ENCODE measurements around the gene PLA2G4A.

The PLA2G4A gene

DNA sequence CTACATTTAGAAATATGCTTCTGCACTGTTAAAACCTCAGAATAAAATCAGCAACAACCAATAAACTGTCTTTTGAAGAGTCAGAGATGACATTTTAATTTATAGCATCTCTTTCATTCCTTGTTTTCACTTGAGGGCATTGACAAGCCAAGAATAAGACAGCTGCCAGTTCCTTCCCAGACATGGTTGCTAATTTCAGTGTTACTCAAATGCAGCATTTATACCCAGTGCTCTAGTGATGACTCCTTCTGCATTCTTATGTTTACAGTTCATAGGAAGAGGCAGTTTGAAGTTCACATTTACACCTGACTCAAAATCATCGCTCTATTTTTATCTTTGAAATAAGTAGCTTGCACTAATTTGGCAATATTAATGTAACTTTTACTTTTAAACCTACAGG, 44.9 kb downstream of the PLA2G4A start:
- Mint-ChIP-seq H3K4me1 (ENCODE audit: low read depth) (no peaks in the 10 kb centered on the region), H3K9me3 (no peaks in the 10 kb centered on the region), H3K4me3 (no peak overlapping the region), H3K27ac (no peak overlapping the region), H3K36me3 (ENCODE audit: low read depth) (no peaks in the 10 kb centered on the region), H3K27me3 (ENCODE audit: low read depth) (peaks cover 3% of the 10 kb centered on the region)

DNA sequence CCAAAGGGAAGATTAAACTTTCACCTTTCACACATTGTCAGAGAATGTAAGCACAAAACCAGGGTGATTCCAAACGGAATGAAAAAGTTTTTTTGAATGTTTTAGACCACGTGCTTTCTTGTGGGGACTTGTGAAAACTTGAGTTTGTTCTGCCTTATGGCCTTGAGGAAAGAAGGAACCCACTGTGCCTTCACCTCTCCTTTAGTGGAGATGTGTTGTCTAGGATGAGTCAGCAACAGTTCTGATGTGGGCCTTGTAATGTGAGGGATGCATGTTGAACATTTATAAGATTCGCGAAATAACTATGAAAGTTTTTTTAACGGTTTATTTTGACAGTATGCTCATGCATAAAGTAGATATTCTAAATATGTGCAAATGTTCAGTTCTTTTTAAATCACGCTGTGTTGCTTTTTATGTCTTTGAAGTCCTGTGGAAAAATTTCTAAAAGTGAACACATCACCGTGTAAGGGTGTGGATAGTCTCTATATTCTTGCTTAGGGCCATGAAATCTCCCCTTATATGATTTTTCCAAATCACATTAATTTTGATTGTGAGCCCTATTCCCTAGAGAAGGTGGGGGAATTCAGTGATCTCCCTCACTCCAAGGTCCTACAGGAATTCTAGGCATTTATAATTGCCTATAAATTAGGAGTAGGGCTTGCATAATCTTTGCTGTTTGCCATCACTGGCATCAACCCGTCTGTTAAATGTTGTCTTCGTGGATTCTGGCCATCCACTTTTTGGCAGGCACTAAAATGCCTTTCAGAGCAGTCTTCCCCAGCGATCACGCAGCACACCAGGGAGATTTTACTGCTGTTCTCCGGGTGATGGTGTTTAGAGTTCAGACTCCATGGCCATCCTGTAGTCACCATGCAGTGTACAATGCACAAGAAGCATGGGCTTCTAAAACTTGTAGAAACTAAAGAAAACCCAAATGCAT, 47.4 kb downstream of the PLA2G4A start:
- no peaks in the 10 kb centered on the region for H3K9me3 Mint-ChIP-seq
- H3K36me3 Mint-ChIP-seq (ENCODE audit: low read depth) = no peaks in the 10 kb centered on the region
- no peaks in the 10 kb centered on the region for H3K4me1 Mint-ChIP-seq (ENCODE audit: low read depth)
- H3K4me3 Mint-ChIP-seq = no peak overlapping the region
- no peak overlapping the region for H3K27ac Mint-ChIP-seq
- peaks cover 3% of the 10 kb centered on the region for H3K27me3 Mint-ChIP-seq (ENCODE audit: low read depth)

DNA sequence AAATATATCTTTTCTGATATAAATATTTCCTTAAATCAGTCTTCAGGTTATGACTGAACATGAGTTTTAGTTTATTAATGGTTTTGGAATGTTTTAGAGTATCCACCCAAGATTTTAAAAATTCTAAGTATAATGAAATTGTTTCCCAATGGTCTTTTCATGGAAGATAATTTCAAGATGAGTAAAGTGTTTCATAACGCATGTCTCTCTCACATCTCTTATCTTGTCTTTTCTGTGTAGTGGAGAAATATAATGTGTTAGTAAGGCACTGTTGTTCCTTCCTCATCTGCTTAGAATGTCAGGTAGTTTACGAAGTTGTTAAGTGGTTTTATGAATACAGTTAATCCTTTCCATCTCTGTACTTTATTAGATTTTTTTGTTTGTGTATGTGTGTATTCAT, 49.6 kb downstream of the PLA2G4A start:
- no peaks in the 10 kb centered on the region for H3K36me3 Mint-ChIP-seq (ENCODE audit: low read depth)
- no peaks in the 10 kb centered on the region for H3K4me1 Mint-ChIP-seq (ENCODE audit: low read depth)
- H3K4me3 Mint-ChIP-seq = no peak overlapping the region
- H3K27ac Mint-ChIP-seq = no peak overlapping the region
- H3K27me3 Mint-ChIP-seq (ENCODE audit: low read depth) = no peaks in the 10 kb centered on the region
- H3K9me3 Mint-ChIP-seq = no peaks in the 10 kb centered on the region

DNA sequence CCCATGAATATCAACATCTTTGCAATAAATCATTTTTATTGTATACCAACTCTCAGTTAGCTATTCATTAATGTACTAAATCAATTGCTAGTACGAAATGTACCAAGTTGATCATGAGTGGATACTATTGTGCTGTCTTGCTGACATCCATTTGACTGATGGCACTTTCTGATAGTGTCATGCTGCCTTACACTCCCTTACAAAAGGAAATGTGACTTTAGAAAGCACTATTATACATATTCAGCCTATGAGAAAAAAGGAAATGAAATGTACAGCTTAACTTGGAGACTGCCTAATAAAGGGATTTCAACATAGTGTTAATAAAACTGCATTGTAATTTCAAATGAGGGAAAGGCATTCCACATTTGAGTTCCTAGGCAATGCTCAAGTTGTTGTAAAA, 52.2 kb downstream of the PLA2G4A start:
- Mint-ChIP-seq H3K9me3 (no peaks in the 10 kb centered on the region), H3K36me3 (ENCODE audit: low read depth) (no peaks in the 10 kb centered on the region), H3K27me3 (ENCODE audit: low read depth) (no peaks in the 10 kb centered on the region), H3K4me3 (no peak overlapping the region), H3K4me1 (ENCODE audit: low read depth) (no peaks in the 10 kb centered on the region), H3K27ac (no peak overlapping the region)

DNA sequence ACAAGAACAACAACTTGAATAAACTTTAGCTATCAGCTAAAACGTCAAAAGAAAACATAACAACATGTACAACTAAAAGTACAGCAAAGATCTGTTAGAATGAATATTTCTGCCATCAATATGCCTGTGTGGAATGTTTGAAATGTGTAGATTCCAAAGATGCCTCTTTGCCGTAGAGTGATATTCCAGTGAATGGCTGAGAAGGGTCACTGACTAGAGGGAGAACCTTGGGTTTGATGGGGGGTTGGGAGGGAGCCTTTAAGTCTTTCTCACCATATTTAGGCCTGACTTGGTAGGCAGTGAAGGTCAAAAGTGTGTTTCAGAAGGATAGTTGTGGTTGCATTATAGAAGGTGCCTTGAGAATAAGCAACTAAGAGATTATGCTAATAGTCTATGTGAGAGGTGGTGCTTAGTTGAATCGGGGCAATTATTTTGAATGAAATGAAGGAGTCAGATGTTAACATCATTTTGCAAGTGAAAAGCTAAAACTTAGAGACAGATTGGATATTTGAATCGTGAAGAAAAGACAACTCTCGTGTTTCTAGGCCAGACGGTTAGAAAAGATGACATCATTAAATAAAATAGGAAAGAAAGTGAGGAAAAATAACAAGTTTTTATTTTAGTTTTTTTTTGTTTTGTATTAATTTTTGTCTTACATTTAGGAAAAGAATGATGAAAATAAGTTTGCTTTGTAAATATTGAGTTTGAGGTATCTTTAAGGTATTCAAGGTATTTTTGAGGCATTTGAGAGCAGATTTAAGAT, 53.8 kb downstream of the PLA2G4A start:
- Mint-ChIP-seq H3K27me3 (ENCODE audit: low read depth) (no peaks in the 10 kb centered on the region), H3K9me3 (no peaks in the 10 kb centered on the region), H3K27ac (no peak overlapping the region), H3K4me3 (no peak overlapping the region), H3K4me1 (ENCODE audit: low read depth) (no peaks in the 10 kb centered on the region), H3K36me3 (ENCODE audit: low read depth) (no peaks in the 10 kb centered on the region)

DNA sequence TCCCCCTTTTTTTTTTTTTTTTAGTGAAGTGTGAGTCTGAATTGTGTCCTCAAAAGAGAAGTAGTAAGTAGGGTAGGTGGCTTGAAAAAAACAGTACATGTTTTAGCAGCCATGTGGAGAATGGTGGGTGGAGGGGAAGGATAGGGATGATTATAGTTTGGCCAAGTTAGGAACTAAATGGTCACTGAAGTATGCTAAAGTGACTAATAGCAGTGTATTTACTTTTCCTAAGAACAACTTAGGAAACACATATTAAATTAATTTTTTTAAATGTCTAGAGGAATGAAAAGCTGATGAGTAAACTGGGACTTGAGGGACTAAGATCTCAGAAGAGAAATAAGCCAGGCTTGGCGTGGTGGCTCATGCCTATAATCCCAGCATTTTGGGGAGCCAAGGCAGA, 55.5 kb downstream of the PLA2G4A start:
- no peaks in the 10 kb centered on the region for H3K4me1 Mint-ChIP-seq (ENCODE audit: low read depth)
- H3K36me3 Mint-ChIP-seq (ENCODE audit: low read depth) = no peaks in the 10 kb centered on the region
- H3K9me3 Mint-ChIP-seq = no peaks in the 10 kb centered on the region

DNA sequence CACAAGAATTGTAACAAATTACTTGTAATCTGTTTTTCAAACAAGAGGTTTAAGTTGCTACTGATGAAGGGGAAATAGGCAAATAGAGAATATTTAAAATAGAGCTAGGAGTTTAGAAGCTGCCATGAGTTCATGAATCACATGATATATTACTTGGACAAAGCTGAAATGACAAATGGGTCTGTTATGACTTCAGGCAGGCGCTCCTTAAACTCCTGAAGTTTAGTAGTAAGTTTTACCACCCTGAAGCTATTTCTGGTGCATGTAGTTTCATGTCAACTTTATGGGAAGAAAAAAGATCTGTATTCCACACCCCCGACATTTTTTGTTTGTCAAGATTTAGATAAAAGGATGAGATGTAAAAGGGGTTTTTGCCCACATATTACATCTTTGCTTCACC, 58.5 kb downstream of the PLA2G4A start:
- Mint-ChIP-seq H3K36me3 (ENCODE audit: low read depth) (no peaks in the 10 kb centered on the region), H3K27me3 (ENCODE audit: low read depth) (no peaks in the 10 kb centered on the region), H3K27ac (no peak overlapping the region), H3K9me3 (no peaks in the 10 kb centered on the region), H3K4me1 (ENCODE audit: low read depth) (no peaks in the 10 kb centered on the region), H3K4me3 (no peak overlapping the region)

More for the DNA sequence above, 55.5 kb downstream of the PLA2G4A start:
- Mint-ChIP-seq H3K4me3 (no peak overlapping the region), H3K27me3 (ENCODE audit: low read depth) (no peaks in the 10 kb centered on the region), H3K27ac (no peak overlapping the region)

DNA sequence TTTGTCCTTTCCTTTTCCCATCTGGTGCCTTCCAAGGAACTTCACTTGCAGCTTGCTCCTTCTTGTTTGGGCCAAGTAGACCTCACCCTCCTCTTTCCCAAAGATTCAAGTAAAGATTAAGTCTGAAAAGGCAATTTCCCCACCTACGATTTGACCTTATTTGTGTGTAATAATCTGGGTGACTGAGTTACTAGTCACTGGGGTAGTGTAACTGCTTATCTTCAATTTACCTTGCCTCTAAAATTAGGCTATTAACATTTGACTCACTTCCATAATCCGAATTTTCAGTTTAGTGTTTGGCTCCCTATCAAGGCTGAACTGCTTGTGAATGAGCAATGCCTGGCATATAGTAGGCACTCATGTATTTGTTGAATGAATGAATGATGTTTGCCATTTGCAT, 59.6 kb downstream of the PLA2G4A start:
- Mint-ChIP-seq H3K36me3 (ENCODE audit: low read depth) (no peaks in the 10 kb centered on the region), H3K27ac (no peak overlapping the region), H3K27me3 (ENCODE audit: low read depth) (no peaks in the 10 kb centered on the region), H3K4me1 (ENCODE audit: low read depth) (no peaks in the 10 kb centered on the region), H3K9me3 (no peaks in the 10 kb centered on the region), H3K4me3 (no peak overlapping the region)

DNA sequence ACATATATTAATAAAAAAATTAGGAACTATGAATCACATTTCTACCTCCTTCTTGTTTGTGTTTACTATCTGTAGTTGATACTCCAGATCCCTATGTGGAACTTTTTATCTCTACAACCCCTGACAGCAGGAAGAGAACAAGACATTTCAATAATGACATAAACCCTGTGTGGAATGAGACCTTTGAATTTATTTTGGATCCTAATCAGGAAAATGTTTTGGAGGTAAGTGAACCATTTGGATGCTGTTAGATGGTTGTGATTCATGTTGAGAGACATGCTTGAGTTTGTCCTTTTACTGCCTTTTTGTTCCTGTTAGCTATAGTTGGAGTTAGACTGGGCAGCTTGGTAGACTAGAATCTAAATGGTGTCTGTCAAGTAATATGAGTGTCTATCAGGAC, 64.2 kb downstream of the PLA2G4A start:
- H3K4me1 Mint-ChIP-seq (ENCODE audit: low read depth) = no peaks in the 10 kb centered on the region
- no peaks in the 10 kb centered on the region for H3K9me3 Mint-ChIP-seq
- no peak overlapping the region for H3K4me3 Mint-ChIP-seq
- no peaks in the 10 kb centered on the region for H3K36me3 Mint-ChIP-seq (ENCODE audit: low read depth)
- no peaks in the 10 kb centered on the region for H3K27me3 Mint-ChIP-seq (ENCODE audit: low read depth)
- H3K27ac Mint-ChIP-seq = no peak overlapping the region

DNA sequence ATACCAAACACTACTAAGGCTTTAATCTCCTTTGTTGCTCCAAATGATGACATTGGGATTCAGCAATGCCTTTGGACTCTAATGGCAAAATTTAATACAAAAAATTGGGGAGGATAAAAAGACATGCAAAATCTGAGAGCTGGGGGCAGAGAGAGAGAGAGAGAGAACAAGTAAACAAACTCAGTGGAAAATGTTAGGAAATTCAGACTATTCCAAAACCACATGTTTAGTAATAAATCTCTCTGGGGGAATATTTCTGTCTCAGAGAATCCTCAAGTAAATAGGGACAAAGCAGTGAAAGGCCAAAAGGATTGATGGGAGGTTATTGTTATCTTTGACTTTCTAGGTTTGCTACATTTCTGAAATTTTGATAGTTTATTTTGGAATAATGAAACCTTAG, 65.7 kb downstream of the PLA2G4A start:
- Mint-ChIP-seq H3K27me3 (ENCODE audit: low read depth) (no peaks in the 10 kb centered on the region), H3K4me3 (no peak overlapping the region), H3K4me1 (ENCODE audit: low read depth) (no peaks in the 10 kb centered on the region)

DNA sequence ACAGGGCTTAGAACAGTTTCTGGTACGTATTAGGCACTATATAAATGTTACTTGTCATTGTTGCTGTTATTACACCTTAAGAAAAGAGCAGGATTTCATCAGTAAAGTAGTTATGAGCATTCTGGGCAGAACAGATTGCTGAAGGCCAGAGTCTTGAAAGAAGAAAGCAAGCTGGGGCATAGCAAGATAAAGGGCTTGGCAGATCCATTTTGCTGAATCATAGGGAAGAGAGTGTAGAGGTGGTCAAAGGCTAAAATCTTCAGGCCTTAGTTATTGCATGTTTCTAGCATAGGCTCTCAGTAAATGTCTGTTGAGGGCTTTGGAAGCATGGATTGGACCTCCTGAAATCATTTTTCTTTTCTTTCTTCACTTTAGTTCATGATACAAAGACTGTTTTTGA, 67.5 kb downstream of the PLA2G4A start:
- no peaks in the 10 kb centered on the region for H3K27me3 Mint-ChIP-seq (ENCODE audit: low read depth)
- H3K4me3 Mint-ChIP-seq = no peak overlapping the region
- H3K9me3 Mint-ChIP-seq = no peaks in the 10 kb centered on the region
- no peaks in the 10 kb centered on the region for H3K36me3 Mint-ChIP-seq (ENCODE audit: low read depth)
- no peak overlapping the region for H3K27ac Mint-ChIP-seq
- no peaks in the 10 kb centered on the region for H3K4me1 Mint-ChIP-seq (ENCODE audit: low read depth)

More for the DNA sequence above, 65.7 kb downstream of the PLA2G4A start:
- Mint-ChIP-seq H3K27ac (no peak overlapping the region), H3K36me3 (ENCODE audit: low read depth) (no peaks in the 10 kb centered on the region), H3K9me3 (no peaks in the 10 kb centered on the region)

DNA sequence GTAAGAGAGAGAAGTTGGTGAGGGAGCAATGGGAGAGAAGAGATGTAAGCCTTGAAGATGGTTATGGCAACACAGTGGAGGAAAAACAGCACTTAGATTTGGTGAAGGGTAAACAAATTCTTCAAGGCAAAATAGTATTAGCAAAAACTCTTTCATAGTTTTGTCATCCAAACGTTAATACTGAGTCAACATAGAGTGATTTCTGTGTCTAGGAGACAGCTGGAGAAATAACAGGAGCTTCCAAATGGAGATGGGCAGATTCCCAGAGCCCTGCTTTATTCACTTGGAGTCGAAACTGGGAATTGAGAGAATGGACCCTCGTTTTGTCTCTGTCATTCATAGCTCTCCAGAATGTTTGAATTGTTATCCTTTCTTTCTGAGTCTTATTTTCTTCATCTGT, 68.3 kb downstream of the PLA2G4A start:
- no peaks in the 10 kb centered on the region for H3K9me3 Mint-ChIP-seq
- no peak overlapping the region for H3K4me3 Mint-ChIP-seq
- no peaks in the 10 kb centered on the region for H3K36me3 Mint-ChIP-seq (ENCODE audit: low read depth)
- no peaks in the 10 kb centered on the region for H3K27me3 Mint-ChIP-seq (ENCODE audit: low read depth)
- H3K27ac Mint-ChIP-seq = no peak overlapping the region
- no peaks in the 10 kb centered on the region for H3K4me1 Mint-ChIP-seq (ENCODE audit: low read depth)

DNA sequence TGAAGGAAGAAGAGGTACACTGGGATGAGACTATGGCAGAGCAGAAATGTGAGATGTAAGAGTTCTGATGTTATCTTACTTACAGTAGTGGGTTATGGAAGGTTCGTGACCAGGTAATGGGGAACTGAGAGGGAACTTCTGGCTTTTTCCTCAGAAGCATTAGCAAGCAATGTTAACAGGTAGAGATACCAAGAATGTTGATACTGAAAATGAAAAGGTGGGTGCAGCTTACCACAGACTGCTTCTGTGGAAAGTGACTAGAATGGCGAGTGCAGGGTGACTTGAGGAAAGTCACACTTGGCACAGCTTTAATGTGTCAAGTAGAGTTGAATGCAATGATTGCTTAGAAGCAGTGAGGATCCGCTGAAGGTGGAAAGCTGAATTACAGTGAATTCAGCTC, 70.8 kb downstream of the PLA2G4A start:
- H3K27me3 Mint-ChIP-seq (ENCODE audit: low read depth) = no peaks in the 10 kb centered on the region
- H3K36me3 Mint-ChIP-seq (ENCODE audit: low read depth) = no peaks in the 10 kb centered on the region
- H3K4me3 Mint-ChIP-seq = no peak overlapping the region
- no peak overlapping the region for H3K27ac Mint-ChIP-seq
- H3K9me3 Mint-ChIP-seq = no peaks in the 10 kb centered on the region
- no peaks in the 10 kb centered on the region for H3K4me1 Mint-ChIP-seq (ENCODE audit: low read depth)

DNA sequence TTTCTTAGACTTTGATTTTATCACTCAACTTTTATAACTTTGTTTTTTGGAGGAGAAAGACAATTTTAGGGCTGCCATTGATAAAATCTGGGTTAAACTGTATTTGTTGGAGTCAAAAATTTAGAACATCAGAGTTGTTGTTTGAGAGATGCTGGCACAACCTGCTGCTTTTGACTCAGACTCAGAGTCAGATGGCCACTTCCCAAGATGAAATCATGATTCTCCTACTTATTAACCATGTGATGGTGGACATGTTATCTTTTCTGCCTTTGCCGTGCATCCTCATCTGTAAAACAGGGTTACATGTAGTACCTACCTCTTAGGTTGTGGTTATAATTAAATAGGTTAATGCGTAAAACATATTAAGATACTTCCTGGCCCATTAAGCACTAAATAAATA, 71.2 kb downstream of the PLA2G4A start:
- Mint-ChIP-seq H3K4me3 (no peak overlapping the region), H3K27me3 (ENCODE audit: low read depth) (no peaks in the 10 kb centered on the region), H3K36me3 (ENCODE audit: low read depth) (no peaks in the 10 kb centered on the region), H3K4me1 (ENCODE audit: low read depth) (no peaks in the 10 kb centered on the region), H3K9me3 (no peaks in the 10 kb centered on the region), H3K27ac (no peak overlapping the region)
